ENCODE data around the gene ZNF408.

The ZNF408 gene

GRCh38 chr11:46665356-46665755, 35.5 kb upstream of the ZNF408 start:
- Histone ChIP-seq H3K9me2 (replicated peaks; ENCODE audit: insufficient read depth, low read length) (no peaks in the 10 kb centered on the region), H3F3A (ENCODE audit: insufficient read depth) (no peaks in the 10 kb centered on the region), H3K36me3 (ENCODE audit: low read length) (no peaks in the 10 kb centered on the region), H3K4me3 (ENCODE audit: insufficient read depth, low read length, poor library complexity, severe bottlenecking) (no peak overlapping the region), H3K4me2 (ENCODE audit: low read depth, low read length, poor library complexity, severe bottlenecking) (no peak overlapping the region), H3K27me3 (ENCODE audit: low read length) (no peaks in the 10 kb centered on the region), H2AFZ (ENCODE audit: low read depth, low read length, severe bottlenecking) (no peak overlapping the region), H3K9me3 (ENCODE audit: insufficient read depth, low read length) (no peaks in the 10 kb centered on the region), H3K9ac (ENCODE audit: low read length) (no peak overlapping the region), H4K20me1 (ENCODE audit: low read depth, low read length) (no peaks in the 10 kb centered on the region), H3K27ac (ENCODE audit: low read depth, low read length) (no peak overlapping the region), H3K79me2 (ENCODE audit: insufficient read depth, low read length) (no peaks in the 10 kb centered on the region)
- TF ChIP-seq EZH2phosphoT487 (conservative IDR thresholded peaks at IDR 0.05; ENCODE audit: low read length): no peak
- no peak for TF ChIP-seq CTCF (IDR thresholded peaks at IDR 0.05; ENCODE audit: insufficient read depth, low read length, poor library complexity, severe bottlenecking)

- Histone ChIP-seq H3K27ac (ENCODE audit: low read depth, low read length) (no peak overlapping the region), H3F3A (ENCODE audit: insufficient read depth) (no peaks in the 10 kb centered on the region), H2AFZ (ENCODE audit: low read depth, low read length, severe bottlenecking) (no peak overlapping the region), H4K20me1 (ENCODE audit: low read depth, low read length) (no peaks in the 10 kb centered on the region), H3K27me3 (ENCODE audit: low read length) (no peaks in the 10 kb centered on the region), H3K9ac (ENCODE audit: low read length) (no peak overlapping the region), H3K4me3 (ENCODE audit: insufficient read depth, low read length, poor library complexity, severe bottlenecking) (no peak overlapping the region), H3K79me2 (ENCODE audit: insufficient read depth, low read length) (no peaks in the 10 kb centered on the region), H3K9me3 (ENCODE audit: insufficient read depth, low read length) (no peaks in the 10 kb centered on the region), H3K9me2 (replicated peaks; ENCODE audit: insufficient read depth, low read length) (no peaks in the 10 kb centered on the region), H3K36me3 (ENCODE audit: low read length) (no peaks in the 10 kb centered on the region), H3K4me2 (ENCODE audit: low read depth, low read length, poor library complexity, severe bottlenecking) (no peak overlapping the region)
- no peak for TF ChIP-seq EZH2phosphoT487 (conservative IDR thresholded peaks at IDR 0.05; ENCODE audit: low read length)
- no peak for TF ChIP-seq CTCF (IDR thresholded peaks at IDR 0.05; ENCODE audit: insufficient read depth, low read length, poor library complexity, severe bottlenecking)
Measured at GRCh38 chr11:46666516-46666915, 34.3 kb upstream of the ZNF408 start.

GRCh38 chr11:46667043-46667481, 33.8 kb upstream of the ZNF408 start:
- Histone ChIP-seq H3K9ac (ENCODE audit: low read length) (no peak overlapping the region), H4K20me1 (ENCODE audit: low read depth, low read length) (no peaks in the 10 kb centered on the region), H2AFZ (ENCODE audit: low read depth, low read length, severe bottlenecking) (no peak overlapping the region), H3K79me2 (ENCODE audit: insufficient read depth, low read length) (no peaks in the 10 kb centered on the region), H3K27ac (ENCODE audit: low read depth, low read length) (no peak overlapping the region), H3K9me2 (replicated peaks; ENCODE audit: insufficient read depth, low read length) (no peaks in the 10 kb centered on the region), H3F3A (ENCODE audit: insufficient read depth) (no peaks in the 10 kb centered on the region), H3K9me3 (ENCODE audit: insufficient read depth, low read length) (no peaks in the 10 kb centered on the region), H3K4me2 (ENCODE audit: low read depth, low read length, poor library complexity, severe bottlenecking) (no peak overlapping the region), H3K27me3 (ENCODE audit: low read length) (no peaks in the 10 kb centered on the region), H3K4me3 (ENCODE audit: insufficient read depth, low read length, poor library complexity, severe bottlenecking) (no peak overlapping the region), H3K36me3 (ENCODE audit: low read length) (no peaks in the 10 kb centered on the region)
- TF ChIP-seq CTCF (IDR thresholded peaks at IDR 0.05; ENCODE audit: insufficient read depth, low read length, poor library complexity, severe bottlenecking) (no peak), EZH2phosphoT487 (conservative IDR thresholded peaks at IDR 0.05; ENCODE audit: low read length) (no peak)

Data from SU-DHL-6 (cell line).